Brain pericyte (primary cell): ENCODE data around the gene RPS25.
"Not testable (repeated sequence)": the region's sequence is repeated elsewhere in the genome, so short reads cannot be mapped to it uniquely, and the experiment has no call there.

Experiments
- DNase-seq: peaks from one replicate; pipeline ENCODE4 v3.0.0-alpha.2; 2012; ENCODE audit warnings: low read depth, low spot score

Gene RPS25

GRCh38 chr11:119018074-119018938, at the start of gene RPS25, which contains the start of gene TRAPPC4:
Gene RPS25 (minus strand): TSS chr11:119018343. CDS start chr11:119018284, 59 bp downstream.
Gene TRAPPC4 (plus strand): TSS chr11:119018766. CDS start chr11:119018796, 30 bp downstream.
- peak; percentile 90 for DNase-seq

- peak; percentile 79 for DNase-seq
These were observed 49.5 kb upstream of the RPS25 start, which contains the start of gene VPS11 for GRCh38 chr11:119067371-119068222. Gene VPS11 (plus strand): TSS chr11:119067818. CDS start chr11:119067824, 6 bp downstream.

GRCh38 chr11:119065369-119065768, 47.2 kb upstream of the RPS25 start:
- no peak for DNase-seq

GRCh38 chr11:119062779-119063178, 44.6 kb upstream of the RPS25 start:
- DNase-seq = no peak

- DNase-seq = no peak
These were observed 43.1 kb upstream of the RPS25 start for GRCh38 chr11:119061256-119061655.

- not testable (repeated sequence) for DNase-seq
These were observed 41.0 kb upstream of the RPS25 start for GRCh38 chr11:119059128-119059527.

DNA sequence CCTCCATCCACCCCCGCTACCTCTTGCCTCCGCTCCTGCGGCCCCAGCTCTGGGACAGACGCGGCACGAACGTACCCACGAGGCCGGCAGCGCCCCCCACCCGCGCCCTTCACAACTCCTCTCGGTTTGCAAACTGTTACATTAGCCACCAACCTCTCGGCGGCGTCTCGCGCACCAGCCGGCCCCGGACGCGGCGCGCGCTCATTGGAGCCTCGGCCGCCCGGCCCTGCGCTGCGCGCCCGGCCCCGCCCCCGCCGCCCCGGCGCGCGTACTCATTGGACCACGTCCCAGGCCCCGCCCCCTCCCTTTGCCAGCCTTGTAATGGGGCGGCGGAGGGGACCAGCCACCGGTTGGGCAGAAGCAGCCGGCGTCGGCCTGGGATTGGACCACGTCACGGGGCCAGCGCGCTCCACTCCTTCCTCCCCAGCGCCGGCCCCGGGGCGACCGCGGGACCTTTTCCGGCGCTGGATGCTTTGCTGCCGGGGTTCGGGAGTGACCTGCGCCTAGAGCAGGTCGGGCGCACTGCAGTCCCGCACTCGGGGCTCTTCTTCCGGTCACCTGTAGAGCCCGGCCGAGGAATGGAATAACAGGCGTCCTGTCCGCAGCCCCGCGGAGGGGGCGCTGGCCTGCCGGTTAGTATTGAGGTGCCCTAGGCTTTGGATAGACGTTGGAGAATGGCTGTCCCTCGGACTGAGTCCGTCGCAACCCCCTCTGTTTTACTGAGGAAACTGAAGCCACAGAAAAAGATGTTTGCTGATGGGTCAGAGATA, 39.0 kb upstream of the RPS25 start, which contains the start of gene HYOU1:
Gene HYOU1 (minus strand): TSS at position 206 of the 770 bp plus-strand sequence. CDS start 1,045 bp downstream, outside the sequence.
- DNase-seq = peak; percentile 68

DNA sequence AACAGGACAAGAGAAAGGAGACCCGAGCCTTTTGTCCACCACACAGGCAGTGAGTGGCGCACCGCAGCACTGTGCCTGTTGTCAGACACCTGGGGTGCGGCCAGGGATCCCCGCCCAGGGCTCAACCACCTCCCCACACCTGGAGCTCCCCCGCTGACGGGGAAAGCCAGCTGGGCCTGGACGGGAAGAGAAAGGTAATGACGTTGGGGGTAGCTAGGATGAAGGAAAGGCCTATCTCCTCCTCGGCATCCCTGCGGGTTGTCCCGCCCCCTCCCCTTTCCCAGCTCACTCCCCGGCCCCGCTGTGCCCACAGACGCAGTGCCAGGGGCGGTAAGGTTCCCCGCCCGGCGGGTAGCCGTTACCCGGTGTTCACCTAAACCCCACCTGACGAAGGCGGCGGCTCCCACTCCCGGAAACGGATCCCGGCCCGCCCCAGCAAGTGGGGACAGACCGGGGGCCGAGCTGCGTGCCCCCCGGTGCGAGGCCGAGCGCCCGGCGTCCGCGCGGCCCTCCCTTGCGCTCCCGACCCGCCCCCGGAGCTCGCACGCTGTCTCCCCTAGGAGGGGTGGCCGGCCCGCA, 38.4 kb upstream of the RPS25 start:
- DNase-seq = no peak

GRCh38 chr11:119055901-119056300, 37.8 kb upstream of the RPS25 start:
- no peak for DNase-seq

- DNase-seq = no peak
These were observed 36.3 kb upstream of the RPS25 start for GRCh38 chr11:119054418-119054817.

GRCh38 chr11:119052163-119052814, 34.1 kb upstream of the RPS25 start:
- DNase-seq = no peak

GRCh38 chr11:119051440-119052162, 33.5 kb upstream of the RPS25 start:
- no peak for DNase-seq

DNA sequence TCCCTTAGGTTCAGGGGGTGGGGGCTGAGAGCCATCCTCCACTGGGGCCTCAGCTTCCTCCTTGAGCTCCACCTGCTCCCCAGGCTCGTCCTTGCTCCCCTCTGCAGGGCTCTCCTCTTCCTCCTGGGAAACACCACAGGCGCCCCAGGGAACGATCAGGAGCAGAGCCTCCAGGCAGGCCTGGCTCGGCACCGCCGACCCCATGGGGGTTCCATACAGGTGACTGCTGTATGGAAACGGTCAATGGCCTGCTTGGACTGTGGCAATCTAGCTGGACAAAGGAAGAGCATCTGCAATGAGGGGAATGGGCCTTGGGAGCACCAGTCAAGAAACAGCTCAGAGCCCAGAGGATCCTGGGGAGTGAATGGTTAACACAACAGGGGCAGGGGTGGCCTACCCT, 30.9 kb upstream of the RPS25 start:
- no peak for DNase-seq

- no peak for DNase-seq
These were observed 30.5 kb upstream of the RPS25 start for GRCh38 chr11:119048644-119049043.

- DNase-seq = no peak
These were observed 29.1 kb upstream of the RPS25 start for GRCh38 chr11:119047205-119047604.

DNA sequence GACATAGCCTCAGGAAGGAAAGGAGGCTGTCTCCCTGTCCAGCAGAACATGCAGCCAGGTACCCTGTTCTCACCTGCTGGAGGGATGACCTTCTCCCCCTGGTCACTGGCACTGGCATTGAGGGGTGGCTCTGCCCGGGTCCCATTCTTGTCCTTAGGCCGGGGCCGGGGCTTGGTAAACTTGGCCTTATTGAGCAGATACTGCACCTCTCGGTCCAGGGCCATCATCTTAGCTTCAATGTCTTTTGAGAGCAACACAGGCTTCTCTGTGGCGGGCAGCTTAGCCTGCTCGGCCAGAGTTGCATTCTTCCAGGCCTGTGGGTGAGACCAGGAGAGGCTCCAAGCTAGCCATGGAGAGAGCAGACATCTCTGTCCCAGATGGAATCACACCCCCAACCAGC, 28.3 kb upstream of the RPS25 start:
- DNase-seq = no peak

- no peak for DNase-seq
These were observed 26.6 kb upstream of the RPS25 start for GRCh38 chr11:119044708-119045107.

- no peak for DNase-seq
These were observed 24.8 kb upstream of the RPS25 start for GRCh38 chr11:119042927-119043326.

DNA sequence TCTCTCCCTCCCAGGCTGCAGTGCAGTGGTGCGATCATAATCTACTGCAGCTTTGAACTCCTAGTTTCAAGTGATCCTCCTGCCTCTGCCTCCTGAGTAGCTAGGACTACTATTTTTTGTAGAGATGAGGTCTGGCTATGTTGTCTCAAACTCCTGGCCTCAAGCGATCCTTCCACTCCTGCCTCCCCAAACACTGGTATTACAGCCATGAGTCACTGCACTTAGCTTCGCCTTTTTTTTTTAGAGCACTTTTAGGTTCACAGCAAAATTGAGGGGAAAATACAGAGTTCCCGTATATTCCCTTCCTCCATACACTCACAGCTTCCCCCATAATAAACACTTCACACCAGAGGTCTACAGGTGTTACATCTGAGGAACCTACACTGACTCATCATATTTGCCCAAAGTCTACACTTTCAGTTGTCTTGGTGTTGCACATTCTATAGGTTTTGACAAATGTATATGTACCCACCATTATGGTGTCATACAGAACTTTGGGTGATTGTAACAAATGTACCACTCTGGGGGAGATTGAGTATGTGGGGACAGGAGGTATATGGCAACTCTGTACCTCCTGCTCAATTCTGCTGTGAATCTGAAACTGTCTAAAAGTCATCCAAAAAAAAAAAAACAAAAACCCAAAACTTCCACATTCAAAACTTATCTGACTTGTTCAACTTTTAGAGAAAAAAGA, 23.8 kb upstream of the RPS25 start:
- DNase-seq = no peak
